Activated effector memory CD4-positive, alpha-beta T cell treated with Interleukin-2 at 50 U/mL for 16 hours (primary cell): Measurements from ENCODE around the gene ANKRD63.

ENCODE experiments used
- DNase-seq: peaks from one replicate; pipeline ENCODE4 v3.0.0-alpha.2; 2020

Gene ANKRD63

GRCh38 chr15:40239693-40240618 lies 42.9 kb downstream of the ANKRD63 start:
- DNase-seq = no peak

GRCh38 chr15:40239404-40239692 lies 43.5 kb downstream of the ANKRD63 start:
- DNase-seq = no peak

GRCh38 chr15:40238532-40239403 lies 44.1 kb downstream of the ANKRD63 start, which contains the start of gene PAK6:
Gene PAK6 (plus strand): TSS chr15:40239063. CDS start chr15:40264786, 25,723 bp downstream.
- no peak for DNase-seq

- no peak for DNase-seq
Observed at GRCh38 chr15:40235201-40235885, 47.5 kb downstream of the ANKRD63 start.

- no peak for DNase-seq
Observed at GRCh38 chr15:40234783-40235182, 48.1 kb downstream of the ANKRD63 start.

- no peak for DNase-seq
Observed at GRCh38 chr15:40233727-40234577, 48.9 kb downstream of the ANKRD63 start.

- DNase-seq = no peak
Observed at GRCh38 chr15:40232625-40233070, 50.2 kb downstream of the ANKRD63 start.
